Measurements from ENCODE around the gene SIRT3.
"Not testable (repeated sequence)": the region's sequence is repeated elsewhere in the genome, so short reads cannot be mapped to it uniquely, and the experiment has no call there.

SIRT3 gene

GRCh38 chr11:205221-206001 lies 30.7 kb downstream of the SIRT3 start:
- in situ Hi-C loops (cut with HindIII; ENCODE audit: low sequenced_read_pairs): no loop called here

DNA sequence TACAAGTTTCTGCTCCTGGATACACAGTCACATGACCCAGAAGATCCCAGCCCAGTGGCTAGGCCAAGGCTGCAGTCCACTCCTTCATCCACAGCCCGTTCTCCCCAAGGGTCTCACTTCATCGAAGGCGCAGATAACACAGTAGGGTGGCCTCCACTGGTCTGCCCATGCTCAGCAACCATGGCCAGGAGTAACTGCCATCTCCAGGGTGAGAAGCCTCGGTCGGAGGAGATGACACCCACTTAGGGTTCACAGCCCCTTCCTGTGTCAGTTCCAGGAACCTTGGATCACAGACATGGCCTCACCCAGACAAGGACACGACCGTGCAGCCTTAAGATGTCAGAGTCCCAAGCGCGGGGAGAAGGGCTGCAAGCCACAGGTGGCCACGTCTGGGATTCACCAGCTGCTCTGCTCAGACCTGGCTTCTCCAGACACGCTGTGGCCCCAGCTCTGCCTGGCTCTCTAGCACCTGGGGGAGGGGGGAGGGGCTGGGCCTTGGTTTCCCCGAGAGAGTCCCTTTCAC lies 31.5 kb downstream of the SIRT3 start:
- in situ Hi-C loops (cut with HindIII; ENCODE audit: low sequenced_read_pairs): no loop called here

DNA sequence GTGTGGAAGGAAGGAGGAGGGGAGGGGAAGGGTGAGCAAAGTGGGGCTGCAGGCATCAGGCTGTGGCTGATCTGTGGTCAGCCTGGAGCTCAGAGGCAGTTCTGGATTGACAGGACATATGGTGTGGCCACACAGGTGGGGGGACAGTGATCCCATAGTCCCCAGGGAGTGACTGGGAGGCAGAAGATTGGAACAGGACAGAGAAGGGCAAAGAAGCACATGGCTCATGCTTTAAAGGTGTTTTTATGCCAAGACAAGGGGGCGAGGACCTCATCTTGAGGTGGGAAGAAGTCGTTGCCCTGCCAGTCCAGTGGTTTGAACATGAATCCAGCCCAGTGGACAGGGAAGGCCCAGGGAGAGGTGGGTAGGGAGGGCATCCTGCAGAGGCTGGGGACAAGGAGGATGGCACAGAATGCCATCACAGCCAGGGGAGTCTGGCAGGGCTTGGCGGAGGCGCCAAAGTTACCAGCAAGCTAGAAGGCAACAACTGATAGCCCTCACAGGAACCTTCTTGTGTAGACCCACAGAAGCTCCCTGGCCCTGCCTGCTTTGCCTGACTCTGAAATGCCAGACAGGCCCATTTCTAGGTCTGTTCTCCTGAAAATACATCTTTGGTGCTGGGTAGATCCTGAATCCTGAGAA lies 32.1 kb downstream of the SIRT3 start:
- in situ Hi-C loops (cut with HindIII; ENCODE audit: low sequenced_read_pairs): no loop called here

GRCh38 chr11:203056-203944 lies 32.8 kb downstream of the SIRT3 start:
- in situ Hi-C loops (cut with HindIII; ENCODE audit: low sequenced_read_pairs): no loop called here

DNA sequence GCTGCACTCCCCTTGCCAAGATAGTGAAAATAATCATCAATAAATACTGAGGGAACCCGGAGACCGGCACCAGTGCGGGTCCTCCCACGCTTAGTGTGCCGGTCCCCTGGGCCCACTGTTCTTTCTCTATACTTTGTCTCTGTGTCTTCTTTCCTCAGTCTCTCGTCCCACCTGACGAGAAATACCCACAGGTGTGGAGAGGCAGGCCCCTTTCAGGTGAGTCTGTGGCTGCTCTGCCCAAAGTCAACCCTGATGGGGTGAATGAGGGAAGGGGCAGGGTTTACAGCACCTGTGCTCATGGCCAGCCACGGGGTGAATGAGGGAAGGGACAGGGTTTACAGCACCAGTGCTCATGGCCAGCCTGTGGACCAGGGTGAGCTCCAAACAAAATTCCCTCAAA lies 33.7 kb downstream of the SIRT3 start:
- in situ Hi-C loops (cut with HindIII; ENCODE audit: low sequenced_read_pairs): no loop called here

GRCh38 chr11:201966-202365 lies 34.2 kb downstream of the SIRT3 start:
- in situ Hi-C loops (cut with HindIII; ENCODE audit: low sequenced_read_pairs): no loop called here

DNA sequence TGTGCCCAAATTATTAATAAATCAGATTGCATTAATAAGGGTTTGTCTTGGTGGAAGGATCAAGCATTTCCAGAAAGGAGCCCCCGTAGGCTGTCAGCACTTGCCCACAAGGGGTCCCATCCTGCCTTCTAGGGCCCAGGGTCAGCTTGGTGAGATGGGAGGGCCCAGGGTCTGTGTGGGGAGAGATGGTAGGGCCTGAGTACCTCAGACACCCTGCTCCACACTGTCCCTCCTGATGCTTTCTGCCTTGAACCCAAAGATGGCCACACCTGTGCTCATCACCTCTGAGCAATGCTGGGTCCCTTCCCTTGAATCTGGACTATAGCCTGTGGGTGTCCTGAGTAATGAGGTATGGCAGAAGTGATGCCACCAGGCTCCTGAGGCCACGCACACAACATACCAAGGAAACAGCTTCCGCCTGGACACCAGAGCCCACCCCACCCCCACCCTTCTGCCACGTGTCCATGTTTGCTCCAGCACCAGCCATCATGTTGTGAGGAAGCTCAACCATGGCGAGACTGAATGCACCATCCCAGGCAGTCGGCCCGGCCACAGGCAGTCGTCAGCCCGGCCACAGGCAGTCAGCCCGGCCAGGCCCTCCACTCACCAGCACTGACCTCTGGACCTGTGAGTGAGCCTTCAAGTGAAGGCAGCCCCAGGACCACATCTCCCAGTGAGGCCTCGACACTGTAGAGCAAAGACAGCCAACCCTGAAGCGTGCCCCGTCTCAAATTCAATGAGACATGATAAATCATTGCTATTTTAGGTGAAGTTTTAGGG lies 35.7 kb downstream of the SIRT3 start:
- in situ Hi-C loops (cut with HindIII; ENCODE audit: low sequenced_read_pairs): no loop called here

DNA sequence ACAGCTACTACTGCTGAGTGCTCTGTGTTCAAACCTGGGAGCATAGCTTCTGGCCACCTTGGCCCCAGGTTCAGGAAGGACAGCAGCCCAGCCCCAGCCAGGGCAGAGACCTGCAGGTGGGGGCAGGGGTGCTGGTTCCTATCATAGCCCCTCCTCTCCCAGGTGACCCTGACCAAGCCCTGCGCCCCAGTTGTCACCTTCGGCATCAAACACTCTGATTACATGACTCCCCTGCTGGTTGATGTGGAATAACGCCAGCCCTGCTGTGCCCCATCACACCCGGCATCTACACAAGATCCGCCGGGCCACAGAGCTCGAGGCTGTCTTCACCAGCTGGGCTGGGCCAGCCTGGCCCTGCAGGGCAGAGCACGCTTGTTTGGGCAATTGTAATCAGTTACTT lies 36.4 kb downstream of the SIRT3 start:
- in situ Hi-C loops (cut with HindIII; ENCODE audit: low sequenced_read_pairs): no loop called here

GRCh38 chr11:199004-199581 lies 37.0 kb downstream of the SIRT3 start:
- in situ Hi-C loops (cut with HindIII; ENCODE audit: low sequenced_read_pairs): no loop called here

DNA sequence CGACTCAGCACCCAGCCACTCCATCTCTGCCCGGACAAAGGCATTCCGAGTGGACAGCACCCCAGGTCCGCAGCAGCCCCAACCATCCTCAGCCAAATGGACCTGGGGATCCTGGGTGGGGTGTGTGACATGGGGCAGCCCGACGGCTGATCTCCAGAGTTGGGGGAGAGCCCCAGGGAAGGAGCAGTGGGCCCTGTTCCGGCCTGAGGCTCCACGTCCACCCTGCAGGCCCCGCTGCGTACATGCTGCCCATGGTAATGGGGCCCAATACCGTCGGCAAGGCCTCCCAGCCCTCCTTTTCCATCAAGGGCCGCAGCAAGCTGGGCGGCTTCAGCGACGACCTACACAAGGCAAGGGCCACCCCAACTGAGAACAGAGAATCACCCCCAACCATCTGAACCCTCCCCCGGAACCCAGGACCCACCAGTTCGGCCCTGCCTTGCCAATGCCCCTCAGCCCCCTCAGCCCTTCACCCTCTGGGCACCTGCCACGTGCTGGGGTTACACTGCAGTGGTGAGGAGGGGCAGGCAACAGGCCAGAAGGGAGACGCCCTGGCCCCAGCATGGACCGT lies 37.8 kb downstream of the SIRT3 start:
- in situ Hi-C loops (cut with HindIII; ENCODE audit: low sequenced_read_pairs): no loop called here

GRCh38 chr11:197741-198235 lies 38.4 kb downstream of the SIRT3 start:
- in situ Hi-C loops (cut with HindIII; ENCODE audit: low sequenced_read_pairs): no loop called here

GRCh38 chr11:196786-197731 lies 39.1 kb downstream of the SIRT3 start:
- in situ Hi-C loops (cut with HindIII; ENCODE audit: low sequenced_read_pairs): no loop called here

GRCh38 chr11:193481-193880 lies 42.7 kb downstream of the SIRT3 start:
- in situ Hi-C loops (cut with HindIII; ENCODE audit: low sequenced_read_pairs): not testable (repeated sequence)

DNA sequence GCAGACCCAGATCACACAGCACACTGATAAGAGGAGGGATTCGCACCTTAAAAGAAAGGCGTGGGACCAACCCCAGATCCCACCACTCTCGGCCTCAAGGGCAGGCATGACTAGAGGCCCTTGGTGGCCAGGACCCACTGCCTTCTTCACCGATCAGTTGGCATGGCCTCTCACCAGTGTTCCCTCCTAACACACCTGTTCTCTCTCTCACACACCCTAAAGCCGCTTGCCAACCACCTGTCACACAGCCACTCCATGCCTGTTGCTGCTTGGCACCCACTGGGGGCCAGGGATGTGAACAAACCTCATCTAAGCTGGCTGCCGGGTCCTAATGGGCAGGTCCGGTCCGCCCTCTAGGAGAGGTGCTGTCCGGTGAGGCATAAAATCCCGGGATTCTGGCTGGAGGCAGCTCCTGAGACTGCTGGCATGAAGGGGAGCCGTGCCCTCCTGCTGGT lies 43.4 kb downstream of the SIRT3 start, which contains the start of gene SCGB1C1:
Gene SCGB1C1, plus strand, starts transcription at position 405 of the 455 bp plus-strand sequence. Its CDS starts 22 bp downstream, at position 427.
- in situ Hi-C loops (cut with HindIII; ENCODE audit: low sequenced_read_pairs): not testable (repeated sequence)

DNA sequence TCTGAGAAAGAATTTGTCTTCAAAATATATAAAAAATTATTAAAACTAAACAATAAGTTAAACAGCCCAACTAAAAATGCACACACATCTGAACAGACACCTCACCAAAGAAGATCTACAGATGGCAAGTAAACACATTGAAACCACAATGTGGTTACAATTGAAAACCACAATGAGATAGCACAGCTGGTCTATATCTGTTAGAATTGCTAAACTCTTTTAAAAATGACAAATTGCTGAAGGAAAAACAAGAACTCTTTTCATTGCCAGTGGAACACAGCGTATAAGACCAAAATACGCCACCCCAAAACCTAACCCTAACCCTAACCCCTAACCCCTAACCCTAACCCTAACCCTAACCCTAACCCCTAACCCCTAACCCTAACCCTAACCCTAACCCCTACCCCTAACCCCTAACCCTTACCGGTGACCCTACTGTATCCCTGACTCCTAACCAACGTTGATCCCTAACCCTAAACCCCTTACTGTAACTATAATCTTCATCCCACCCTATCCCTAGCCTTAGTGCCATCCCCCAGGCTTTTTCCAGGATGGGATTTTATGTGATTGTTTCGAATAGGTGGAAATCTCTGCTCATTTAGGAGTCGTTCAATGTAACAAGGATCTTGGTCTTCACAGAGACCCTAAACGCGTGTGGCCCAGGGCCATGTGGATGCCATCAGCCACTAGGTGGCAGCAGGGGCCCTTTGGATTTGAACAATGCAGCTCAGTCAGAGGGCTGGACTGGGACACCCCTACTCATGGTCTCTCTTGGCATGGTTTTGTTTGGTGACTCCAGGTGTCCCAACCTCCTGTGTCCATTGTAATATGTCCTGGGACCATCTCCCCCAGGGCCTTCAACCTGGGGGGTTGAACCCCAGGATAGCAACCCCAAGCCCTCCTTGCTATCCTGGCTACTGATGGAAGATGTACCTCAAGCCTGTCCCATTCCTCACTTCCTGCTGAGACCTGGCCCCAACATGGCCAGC lies 44.4 kb downstream of the SIRT3 start:
- in situ Hi-C loops (cut with HindIII; ENCODE audit: low sequenced_read_pairs): not testable (repeated sequence)

DNA sequence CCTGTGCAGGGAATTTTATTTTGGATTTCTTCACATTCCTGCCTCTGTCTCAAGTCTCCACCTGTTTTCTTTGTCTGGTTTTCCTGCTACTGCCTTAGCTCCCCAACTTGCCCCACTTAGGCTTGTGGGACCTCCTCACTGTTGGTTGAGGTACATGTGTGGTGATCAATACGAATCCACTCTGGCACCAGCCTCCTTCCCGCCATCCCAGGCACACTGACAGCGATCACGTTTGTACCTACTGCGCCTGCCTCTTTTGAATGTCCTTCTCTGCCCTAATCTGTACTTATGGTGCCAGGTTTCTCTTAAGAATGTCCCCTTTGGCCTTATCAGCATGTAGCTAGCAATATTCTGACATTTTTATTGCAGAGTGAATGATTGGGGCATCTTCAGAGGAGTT lies 45.6 kb downstream of the SIRT3 start:
- in situ Hi-C loops (cut with HindIII; ENCODE audit: low sequenced_read_pairs): not testable (repeated sequence)

DNA sequence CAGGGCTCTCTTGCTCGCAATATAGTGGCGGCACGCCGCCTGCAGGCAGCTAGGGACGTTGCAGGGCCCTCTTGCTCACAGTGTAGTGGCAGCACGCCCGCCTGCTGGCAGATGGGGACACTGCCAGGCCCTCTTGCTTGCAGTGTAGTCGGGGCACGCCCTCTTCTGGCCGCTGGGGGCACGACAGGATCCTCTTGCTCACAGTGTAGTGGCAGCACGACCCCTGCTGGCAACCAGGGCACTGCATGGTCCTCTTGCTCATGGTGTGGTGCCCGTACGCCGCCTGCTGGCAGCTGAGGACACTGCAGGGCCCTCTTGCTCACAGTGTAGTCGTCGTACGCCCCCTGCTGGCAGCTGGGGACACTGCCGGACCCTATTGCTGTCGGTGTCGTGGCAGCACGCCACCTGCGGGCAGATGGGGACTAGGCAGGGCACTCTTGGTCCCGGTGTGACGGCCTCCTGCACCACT lies 46.3 kb downstream of the SIRT3 start:
- in situ Hi-C loops (cut with HindIII; ENCODE audit: low sequenced_read_pairs): not testable (repeated sequence)

Data from DLD1 (cell line).